Endometrial microvascular endothelial cells (primary cell): ENCODE data around the gene HMGCL. TPM values are rescaled to one million over a fixed set of nuclear protein-coding genes. Genes with fewer than 3 reads are reported as not detected.
"Not testable (repeated sequence)": the region's sequence is repeated elsewhere in the genome, so short reads cannot be mapped to it uniquely, and the experiment has no call there.

Experiments
- in situ Hi-C: cut with HindIII; loops from 2 replicates; pipeline ENCODE4 v1.10.0; 2017; ENCODE audit warnings: low sequenced_read_pairs, low pct_unique_long_range_greater_than_20kb; ENCODE audit errors: inconsistent ontology term
- total RNA-seq: library from RNA; depleted of rRNA; stranded (reverse); fragments of >200 nt; gene quantifications from one replicate; pipeline ENCODE4 v1.2.3, GENCODE V29; 2015; ENCODE audit errors: inconsistent ontology term

Gene HMGCL
- total RNA-seq, result 33.5 TPM

DNA sequence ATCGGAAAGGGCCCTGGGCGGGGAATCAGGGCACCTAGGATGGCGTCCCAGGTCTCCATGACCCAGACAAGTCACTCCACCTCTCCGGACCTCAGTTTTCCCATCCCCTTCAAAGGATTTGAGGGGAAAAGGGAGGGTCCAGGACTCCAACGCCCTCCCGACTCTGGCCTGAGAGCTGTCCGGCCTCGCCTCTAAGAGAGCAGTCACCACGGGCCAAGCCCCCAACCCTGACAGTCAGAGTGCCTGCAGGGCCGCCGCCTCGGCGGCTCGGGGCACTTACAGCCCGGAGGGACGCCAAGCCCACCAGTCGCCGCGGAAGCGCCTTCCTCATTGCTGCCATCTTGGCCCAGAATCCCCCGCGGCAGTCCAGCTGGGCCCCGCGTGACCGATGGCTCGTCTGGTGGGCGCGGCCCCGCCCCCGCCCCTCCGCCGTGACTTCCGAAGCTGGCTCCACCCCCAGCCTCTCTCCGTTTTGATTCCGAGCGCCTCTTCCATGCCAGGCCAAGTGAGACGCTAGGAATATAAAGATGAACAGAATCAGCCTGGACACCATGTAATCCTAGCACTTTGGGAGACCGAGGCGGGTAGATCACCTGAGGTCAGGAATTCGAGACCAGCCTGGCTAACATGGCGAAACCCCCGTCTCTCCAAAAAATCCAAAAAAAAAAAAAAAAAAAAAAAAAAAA, at the start of gene HMGCL:
TSS of gene HMGCL (minus strand) at position 354 of the 686 bp plus-strand sequence. CDS start at position 340, 14 bp downstream.
- in situ Hi-C loops, result no loop called here

- in situ Hi-C loops, result no loop called here
Observed at GRCh38 chr1:23872421-23872820, 47.2 kb upstream of the HMGCL start.

DNA sequence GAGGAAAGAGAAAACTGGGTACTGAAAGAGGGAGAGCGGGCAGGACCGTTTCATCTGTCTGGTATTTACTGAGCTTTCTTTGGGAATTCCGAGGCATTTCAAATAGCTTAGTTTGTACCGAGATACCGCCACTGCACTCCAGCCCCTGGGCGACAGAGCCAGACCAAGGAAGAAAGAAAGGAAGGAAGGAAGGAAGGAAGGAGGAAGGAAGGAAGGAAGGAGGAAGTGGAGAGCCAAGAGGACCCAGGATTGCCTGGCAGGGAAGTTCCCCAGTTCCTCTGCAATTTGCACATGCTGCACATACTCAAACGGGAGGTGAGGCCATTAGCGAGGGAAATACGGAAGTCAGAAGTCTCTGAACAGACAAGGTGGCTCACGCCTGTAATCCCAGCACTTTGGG, 43.8 kb upstream of the HMGCL start:
- in situ Hi-C loops, result no loop called here

GRCh38 chr1:23868557-23869016, 43.4 kb upstream of the HMGCL start:
- in situ Hi-C loops, result no loop called here

DNA sequence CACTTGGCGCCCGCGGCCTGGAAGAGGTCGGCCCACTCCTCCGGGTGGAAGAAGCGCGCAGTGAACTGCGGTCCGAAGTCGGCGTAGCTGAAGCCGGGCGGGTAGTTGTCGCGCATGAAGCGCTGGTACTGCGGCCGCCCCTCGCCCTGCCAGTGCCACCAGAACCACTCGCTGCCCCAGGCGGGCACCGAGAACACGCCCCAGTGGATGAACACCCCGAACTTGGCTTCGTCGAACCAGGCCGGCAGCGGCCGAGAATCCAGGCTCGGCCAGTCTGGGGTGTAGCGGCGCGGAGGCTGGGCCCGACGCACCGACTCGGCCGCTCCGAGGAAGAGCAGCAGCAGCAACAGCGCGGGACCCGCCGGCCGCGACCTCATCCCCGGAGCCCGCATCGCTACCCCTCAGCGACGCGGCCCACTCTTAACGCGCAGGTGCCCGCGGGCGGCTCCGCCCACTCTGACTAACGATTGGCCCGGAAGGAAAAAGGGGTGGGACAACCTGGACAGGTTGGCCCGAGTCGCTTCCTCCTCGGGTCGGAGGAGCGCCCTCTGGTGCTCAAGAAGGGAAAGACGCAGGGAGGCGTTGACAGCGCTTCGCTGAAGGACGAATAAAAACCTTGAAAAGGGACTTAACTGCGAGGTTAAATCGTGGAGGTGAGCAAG, 42.8 kb upstream of the HMGCL start, which contains the start of gene FUCA1:
TSS of gene FUCA1 (minus strand) at position 396 of the 662 bp plus-strand sequence. CDS start at position 392, 4 bp downstream.
- in situ Hi-C loops, result no loop called here

DNA sequence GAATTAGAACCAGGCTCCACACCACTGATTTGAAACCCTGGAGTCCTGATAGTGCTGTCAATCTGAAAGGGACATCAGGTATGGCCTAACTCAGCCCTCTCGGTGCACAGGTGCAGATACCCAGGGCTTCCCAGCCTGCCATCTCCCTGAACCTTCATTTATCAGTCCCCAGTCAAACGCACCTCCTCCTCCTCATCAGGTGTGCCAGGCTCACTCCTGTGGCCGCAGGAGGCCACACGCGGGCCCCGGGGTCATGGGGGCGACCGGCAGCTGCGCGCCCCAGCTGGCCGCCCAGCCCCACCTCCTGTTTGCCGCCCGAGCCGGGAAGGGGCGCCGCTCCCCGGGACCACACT, 42.3 kb upstream of the HMGCL start:
- in situ Hi-C loops, result no loop called here

GRCh38 chr1:23865543-23865930, 40.3 kb upstream of the HMGCL start:
- in situ Hi-C loops, result no loop called here

DNA sequence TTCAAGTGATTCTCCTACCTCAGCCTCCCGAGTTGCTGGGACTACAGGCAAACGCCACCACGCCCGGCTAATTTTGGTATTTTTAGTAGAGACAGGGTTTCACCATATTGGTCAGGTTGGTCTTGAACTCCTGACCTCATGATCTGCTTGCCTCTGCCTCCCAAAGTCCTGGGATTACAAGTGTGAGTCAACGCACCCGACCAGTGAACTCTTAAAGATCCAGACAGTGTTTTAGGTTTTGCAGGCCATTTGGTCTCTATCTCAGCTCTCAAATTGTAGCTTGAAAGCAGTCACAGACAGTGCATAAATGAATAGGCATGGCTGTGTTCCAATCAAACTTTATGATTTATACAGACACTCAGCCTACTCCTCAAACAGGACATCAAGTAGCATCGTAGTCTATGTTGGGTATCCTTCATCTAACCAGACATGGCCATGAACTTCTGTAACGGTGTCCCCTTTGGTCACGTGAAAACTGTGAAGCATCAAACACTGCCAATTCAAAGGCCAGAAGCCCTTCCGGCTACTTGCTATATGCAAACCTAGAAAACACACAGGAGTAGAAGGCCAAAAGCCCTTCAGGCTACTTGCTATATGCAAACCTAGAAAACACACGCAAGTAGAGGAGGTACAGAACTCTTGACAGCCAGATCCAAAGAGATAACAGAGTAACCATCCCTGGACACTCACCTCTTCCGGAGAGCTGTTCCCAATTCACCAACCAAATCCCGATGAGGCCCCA, 39.7 kb upstream of the HMGCL start:
- in situ Hi-C loops, result no loop called here

DNA sequence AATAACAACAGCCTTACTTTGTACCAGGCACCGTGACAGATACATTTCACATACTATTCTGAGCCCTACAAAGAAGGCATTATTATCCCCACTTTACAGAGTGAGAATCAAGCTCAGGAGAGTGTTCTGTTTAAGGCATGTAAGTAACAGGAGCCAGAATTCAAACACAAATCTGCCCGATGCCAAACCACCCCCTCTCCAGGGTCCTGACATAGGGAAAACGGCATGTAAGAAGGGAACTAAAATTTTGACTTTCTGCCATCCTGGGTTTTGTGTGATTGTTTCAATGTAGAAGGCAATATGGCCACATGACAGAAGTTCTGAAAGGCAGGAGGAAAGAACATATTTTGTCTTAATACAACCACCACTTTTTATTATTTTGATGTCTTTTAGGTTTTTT, 37.4 kb upstream of the HMGCL start:
- in situ Hi-C loops, result no loop called here

GRCh38 chr1:23854568-23854967, 29.3 kb upstream of the HMGCL start:
- in situ Hi-C loops, result no loop called here

GRCh38 chr1:23853124-23853523, 27.9 kb upstream of the HMGCL start:
- in situ Hi-C loops, result not testable (repeated sequence)

- in situ Hi-C loops, result not testable (repeated sequence)
Observed at GRCh38 chr1:23851406-23851805, 26.2 kb upstream of the HMGCL start.

DNA sequence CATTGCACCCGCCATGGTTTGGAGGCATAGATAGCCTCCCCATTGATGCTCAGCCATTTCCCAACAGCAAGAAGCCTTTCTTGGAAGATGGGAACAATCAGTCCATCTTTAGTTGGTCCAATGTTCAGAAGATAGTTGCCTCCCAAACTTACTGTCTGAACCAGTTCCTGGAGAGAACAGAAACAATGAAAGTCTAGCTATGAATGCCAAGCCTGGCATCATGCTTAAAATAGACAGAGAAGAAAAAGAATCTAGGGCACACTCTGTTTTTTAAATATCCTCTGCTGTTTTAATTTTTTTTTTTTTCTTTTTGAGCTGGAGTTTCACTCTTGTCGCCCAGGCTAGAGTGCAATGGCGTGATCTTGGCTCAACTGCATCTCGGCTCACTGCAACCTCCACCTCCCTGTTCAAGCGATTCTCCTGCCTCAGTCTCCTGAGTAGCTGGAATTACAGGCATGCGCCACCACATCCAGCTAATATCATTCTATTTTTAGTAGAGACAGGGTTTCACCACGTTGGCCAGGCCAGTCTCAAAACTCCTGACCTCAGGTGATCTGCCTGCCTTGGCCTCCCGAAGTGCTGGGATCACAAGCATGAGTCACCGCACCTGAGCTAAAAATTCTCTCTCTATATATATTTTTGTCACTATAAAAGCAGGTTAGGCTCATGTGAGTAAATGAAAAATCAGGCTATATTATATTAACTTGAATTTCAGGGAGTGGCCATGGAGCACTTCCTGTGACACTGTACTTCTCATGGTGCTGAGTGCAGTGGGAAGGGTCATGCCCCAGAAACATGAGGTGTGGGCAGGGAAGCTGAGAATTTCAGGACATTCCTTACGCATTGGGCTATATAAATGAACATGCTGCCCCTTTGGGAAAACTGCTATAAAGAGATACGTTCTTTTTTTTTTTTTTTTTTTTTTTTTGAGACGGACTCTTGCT, 23.7 kb upstream of the HMGCL start:
- in situ Hi-C loops, result no loop called here

DNA sequence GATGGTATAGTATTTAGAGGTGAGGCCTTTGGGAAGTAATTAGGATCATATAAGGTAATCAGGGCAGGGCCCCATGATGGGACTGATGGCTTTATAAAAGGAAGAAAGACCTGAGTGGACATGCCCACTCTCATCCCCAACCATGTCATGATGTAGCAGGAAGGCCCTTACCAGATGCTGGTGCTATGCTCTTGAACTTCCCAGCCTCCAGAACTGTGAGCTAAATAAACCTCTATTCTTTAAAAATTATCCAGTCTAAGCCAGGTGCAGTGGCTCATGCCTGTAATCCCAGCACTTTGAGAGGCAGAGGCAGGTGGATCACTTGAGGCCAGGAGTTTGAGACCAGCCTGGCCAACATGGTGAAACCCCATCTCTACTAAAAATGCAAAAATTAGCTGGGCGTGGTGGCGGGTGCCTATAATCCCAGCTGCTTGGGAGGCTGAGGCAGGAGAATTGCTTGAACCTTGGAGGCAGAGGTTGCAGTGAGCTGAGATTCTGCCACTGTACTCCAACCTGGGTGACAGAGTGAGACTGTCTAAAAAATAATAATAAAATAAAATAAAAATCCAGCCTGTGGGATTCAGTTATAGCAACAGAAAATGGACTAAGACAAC, 22.4 kb upstream of the HMGCL start:
- in situ Hi-C loops, result not testable (repeated sequence)

DNA sequence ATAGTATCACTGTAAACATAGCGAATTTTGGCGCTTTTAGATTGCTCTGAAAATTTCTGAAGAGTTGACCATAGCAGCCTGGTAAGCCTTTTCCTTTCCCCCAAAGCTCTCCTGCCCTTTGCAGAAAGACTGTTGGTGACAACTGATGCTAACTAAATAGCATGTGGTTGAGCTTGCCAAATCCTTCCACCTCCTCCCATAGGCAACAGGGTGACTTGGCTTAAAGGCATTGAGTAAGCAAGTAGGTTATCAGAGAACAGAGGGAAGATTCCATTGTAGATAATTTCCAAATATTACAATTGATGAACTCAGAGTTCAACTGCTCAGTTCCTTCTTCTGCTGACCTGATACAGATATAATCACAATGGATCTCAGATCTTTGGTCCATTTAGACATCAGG, 19.9 kb upstream of the HMGCL start:
- in situ Hi-C loops, result no loop called here

GRCh38 chr1:23843644-23844043, 18.4 kb upstream of the HMGCL start:
- in situ Hi-C loops, result no loop called here

GRCh38 chr1:23838401-23838866, 13.2 kb upstream of the HMGCL start:
- in situ Hi-C loops, result no loop called here

- in situ Hi-C loops, result no loop called here
Observed at GRCh38 chr1:23837908-23838307, 12.7 kb upstream of the HMGCL start.
